T-helper 17 cell (primary cell): ENCODE measurements around the gene RMDN3. TPM values are rescaled to one million over a fixed set of nuclear protein-coding genes. Genes with fewer than 3 reads are reported as not detected.
A peak's percentile ranks its signal among the peaks of the same experiment; 100 is the strongest.

ENCODE experiments used
- ATAC-seq: fragments of 150-1000 bp; cut with Tn5 transposase; 2 replicates; pipeline ENCODE4 v1.10.0; 2021; ENCODE audit warnings: mild to moderate bottlenecking, moderate library complexity
- DNase-seq, 3 donors: peaks; one replicate each; pipeline versions ENCODE4 v3.0.0 to v3.0.0-alpha.2; 2020 to 2021
- H3K9me3 ChIP-seq: one replicate; pipeline ENCODE4 v1.7.0; 2013; ENCODE audit warnings: low read length, mild to moderate bottlenecking; ENCODE audit not compliant: control insufficient read depth, poor library complexity, severe bottlenecking
- H3K27ac Mint-ChIP-seq: one replicate; pipeline ENCODE4 v1.8.0; 2022; ENCODE audit warnings: mild to moderate bottlenecking, moderate library complexity, mixed read lengths
- H3K27me3 Mint-ChIP-seq: one replicate; pipeline ENCODE4 v1.8.0; 2022; ENCODE audit warnings: mixed read lengths
- H3K36me3 Mint-ChIP-seq: one replicate; pipeline ENCODE4 v1.8.0; 2022; ENCODE audit warnings: low read depth, mixed read lengths
- H3K4me1 Mint-ChIP-seq: one replicate; pipeline ENCODE4 v1.8.0; 2022; ENCODE audit warnings: mild to moderate bottlenecking, mixed read lengths
- H3K4me3 Mint-ChIP-seq: one replicate; pipeline ENCODE4 v1.8.0; 2022; ENCODE audit warnings: mild to moderate bottlenecking, moderate library complexity, mixed read lengths
- total RNA-seq, 4 donors: library from RNA in 2 of 4; stranded (reverse) in 2 of 4; gene quantifications; one replicate each; pipeline ENCODE4 v1.2.3 and lab custom pipeline; 2022 to 2026

RMDN3 gene
- total RNA-seq, 2 donors from 2014 or later, result 31.4 to 33.1 TPM

DNA sequence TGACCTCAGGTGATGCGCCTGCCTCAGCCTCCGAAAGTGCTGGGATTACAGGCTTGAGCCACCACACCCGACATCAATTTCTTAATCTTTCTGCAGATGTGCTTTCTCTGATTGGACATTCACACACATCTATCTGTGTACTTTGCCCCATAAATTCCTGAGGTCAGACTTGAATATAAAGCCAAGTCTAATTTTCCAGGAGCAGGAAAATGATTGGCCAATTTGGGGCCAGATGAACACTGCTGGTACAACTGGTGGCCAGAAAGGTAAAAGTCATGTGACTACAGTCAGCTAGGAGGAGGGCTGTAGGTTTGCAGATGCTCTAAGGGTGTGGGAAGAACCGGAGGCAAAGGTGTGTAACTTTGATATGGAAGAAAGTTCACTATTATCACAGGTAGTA, 63.3 kb downstream of the RMDN3 start:
- Mint-ChIP-seq H3K4me1 (peaks cover 19% of the 10 kb centered on the region), H3K36me3 (peaks cover 5% of the 10 kb centered on the region), H3K27ac (no peak overlapping the region), H3K27me3 (no peaks in the 10 kb centered on the region), H3K4me3 (no peak overlapping the region)
- no peaks in the 10 kb centered on the region for H3K9me3 ChIP-seq
- DNase-seq, result no peak
- no peak for ATAC-seq

DNA sequence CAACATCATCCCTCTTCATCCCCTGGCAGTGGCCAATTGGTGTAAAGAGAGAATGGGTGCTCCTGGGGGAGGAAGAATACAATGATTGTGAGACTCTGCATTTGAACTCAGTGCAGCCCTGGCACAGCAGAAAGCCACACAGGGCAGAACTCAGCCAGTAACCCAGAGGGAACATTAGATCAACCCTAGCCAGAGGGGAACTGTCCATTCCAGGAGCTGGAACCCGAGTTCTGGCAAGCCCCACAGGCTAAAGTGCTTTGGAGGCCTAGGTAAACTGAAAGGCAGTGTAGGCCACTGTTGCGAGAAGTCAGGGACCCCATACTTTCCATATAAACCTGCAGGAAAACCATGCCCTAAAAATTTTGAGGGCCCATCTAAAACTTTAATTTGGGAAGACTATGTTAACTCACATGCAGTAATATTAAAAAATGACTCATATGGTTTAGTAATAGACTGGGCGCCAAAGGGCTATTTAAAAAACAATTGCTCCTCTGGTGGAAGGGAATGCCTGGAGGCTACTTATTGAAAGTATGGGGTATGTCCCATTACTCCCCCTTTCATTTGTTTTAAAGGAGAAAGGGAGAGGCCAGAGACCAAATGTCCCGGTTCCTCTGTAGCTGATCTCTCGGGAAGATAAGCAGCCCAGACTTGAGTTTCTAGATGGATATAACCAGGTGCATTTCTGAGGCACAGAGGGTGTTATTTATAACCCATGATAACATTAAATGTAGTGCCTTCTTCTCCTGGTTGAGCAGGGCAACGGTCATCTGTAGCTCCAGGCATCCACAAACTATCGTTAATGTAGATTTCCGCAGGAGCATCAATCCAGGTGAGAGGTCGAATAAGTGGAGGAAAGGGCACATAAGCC, 65.9 kb downstream of the RMDN3 start:
- ATAC-seq, result no peak
- DNase-seq, result no peak
- no peak overlapping the region for H3K4me3 Mint-ChIP-seq
- no peaks in the 10 kb centered on the region for H3K9me3 ChIP-seq
- peaks cover 9% of the 10 kb centered on the region for H3K4me1 Mint-ChIP-seq
- H3K36me3 Mint-ChIP-seq, result peaks cover 3% of the 10 kb centered on the region
- H3K27me3 Mint-ChIP-seq, result no peaks in the 10 kb centered on the region
- peak overlapping the region; percentile 81 for H3K27ac Mint-ChIP-seq

Other genes starting within 250 kb of the RMDN3 start
- 10 to 100 TPM; 20.9 to 28.5 TPM for gene CCDC32, start 190.2 kb downstream of the RMDN3 start, total RNA-seq
- 10 to 100 TPM in 1 of 2 donors, 1 to 10 TPM in 1; 9.1 to 15.1 TPM for gene RPUSD2, start 186.0 kb downstream of the RMDN3 start, total RNA-seq
- 1 to 10 TPM in 1 of 2 donors, under 1 TPM in 1; 0.77 to 4.6 TPM for gene KNL1, start 161.0 kb downstream of the RMDN3 start, total RNA-seq
- 1 to 10 TPM; 1.5 to 2.0 TPM for gene RAD51, start 60.1 kb downstream of the RMDN3 start, total RNA-seq
- gene GCHFR, start 8.8 kb upstream of the RMDN3 start, total RNA-seq, result 10 to 100 TPM; 16.4 to 20.5 TPM
- gene C15orf62, start 14.7 kb upstream of the RMDN3 start, total RNA-seq, result 1 to 10 TPM in 1 of 2 donors, under 1 TPM in 1; 0.89 to 1.2 TPM
- 10 to 100 TPM; 19.5 to 22.7 TPM for gene ZFYVE19, start 51.8 kb upstream of the RMDN3 start, total RNA-seq
- 10 to 100 TPM; 24.1 to 27.7 TPM for gene DNAJC17, start 52.2 kb upstream of the RMDN3 start, total RNA-seq
- not detected for gene PPP1R14D, start 73.5 kb upstream of the RMDN3 start, total RNA-seq
- 1 to 10 TPM; 2.5 to 4.1 TPM for gene SPINT1, start 88.8 kb upstream of the RMDN3 start, total RNA-seq
- under 1 TPM in 1 of 2 donors, not detected in 1; 0.18 TPM for gene RHOV, start 119.0 kb upstream of the RMDN3 start, total RNA-seq
- gene VPS18, start 139.2 kb upstream of the RMDN3 start, total RNA-seq, result 10 to 100 TPM; 13.6 to 18.4 TPM
- not detected for gene DLL4, start 174.1 kb upstream of the RMDN3 start, total RNA-seq
- under 1 TPM; 0.35 to 0.70 TPM for gene CHAC1, start 198.2 kb upstream of the RMDN3 start, total RNA-seq